ENCODE measurements around the gene GNAZ. TPM values are rescaled to one million over a fixed set of nuclear protein-coding genes. Genes with fewer than 3 reads are reported as not detected.

GNAZ gene
- total RNA-seq, 8 experiments from 2014 or later = 3.5 to 47.0 (median 35.9) TPM

GRCh38 chr22:23121000-23121421 is 50.7 kb downstream of the GNAZ start:
- H3K27ac ChIP-seq = peak overlapping the region; percentile 59 to 65
- in situ Hi-C loops (cut with MboI; ENCODE audit: low pct_unique_long_range_greater_than_20kb in 2 of 9, low sequenced_read_pairs in 9 of 9, unreplicated experiment in 9 of 9) = loop anchor here in 3 of 9 experiments (10.0 kb wide), 1 partner anchor 156 kb away; no protein-coding TSS in a partner anchor
- H3K4me1 ChIP-seq (replicated peaks in 1 of 2) = peaks cover 8 to 19% of the 10 kb centered on the region in 2 donors
- H3K4me3 ChIP-seq = no peak overlapping the region
- peak in 3 of 8 experiments; percentile 42 to 76 (median 63) for ATAC-seq (replicated peaks in 6 of 8)
- 60 to 100% (median 96%) methylated on average over 1 to 4 of the region's 4 CpGs; no CpG with 5 or more reads in 5 of the 10 experiments for WGBS, 10 experiments

DNA sequence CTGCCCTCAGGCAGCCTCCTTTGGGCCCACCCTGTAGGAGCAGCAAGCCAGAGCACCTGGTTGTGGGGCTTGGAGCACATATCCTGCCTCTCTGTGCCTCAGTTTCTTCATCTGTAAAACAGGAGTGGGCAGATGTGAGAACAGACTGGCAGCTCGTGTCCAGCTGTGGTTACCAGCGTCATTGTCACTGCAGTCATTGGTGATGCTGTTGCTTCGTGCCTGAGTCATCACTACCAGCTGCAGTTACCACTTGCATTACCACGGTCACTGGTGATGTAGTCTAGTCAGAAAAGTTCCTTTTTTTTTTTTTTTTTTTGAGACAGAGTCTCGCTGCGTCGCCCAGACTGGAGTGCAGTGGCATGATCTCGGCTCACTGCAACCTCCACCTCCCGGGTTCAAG is 51.1 kb downstream of the GNAZ start:
- ATAC-seq (replicated peaks in 6 of 8) = peak in 1 of 8 experiments; percentile 52
- in situ Hi-C loops (cut with MboI; ENCODE audit: low pct_unique_long_range_greater_than_20kb in 2 of 9, low sequenced_read_pairs in 9 of 9, unreplicated experiment in 9 of 9) = loop anchor here in 3 of 9 experiments (10.0 kb wide), 1 partner anchor 157 kb away; no protein-coding TSS in a partner anchor

GRCh38 chr22:23122216-23122957 is 52.1 kb downstream of the GNAZ start:
- peaks cover 0 to 12% of the 10 kb centered on the region in 2 donors for H3K4me1 ChIP-seq (replicated peaks in 1 of 2)
- no peak for ATAC-seq (replicated peaks in 6 of 8)
- H3K4me3 ChIP-seq = no peak overlapping the region
- H3K27ac ChIP-seq = peak overlapping the region in 1 of 2 donors; percentile 65
- in situ Hi-C loops (cut with MboI; ENCODE audit: low pct_unique_long_range_greater_than_20kb in 2 of 9, low sequenced_read_pairs in 9 of 9, unreplicated experiment in 9 of 9) = loop anchor here in 3 of 9 experiments (10.0 kb wide), 1 partner anchor 158 kb away; no protein-coding TSS in a partner anchor
- 0 to 100% (median 77%) methylated on average over 1 to 7 of the region's 13 CpGs; no CpG with 5 or more reads in 4 of the 10 experiments for WGBS, 10 experiments

More for the DNA sequence above, 51.1 kb downstream of the GNAZ start:
- H3K4me1 ChIP-seq (replicated peaks in 1 of 2) = peaks cover 5 to 15% of the 10 kb centered on the region in 2 donors
- H3K27ac ChIP-seq = peak overlapping the region; percentile 59 to 65
- no peak overlapping the region for H3K4me3 ChIP-seq
- 20 to 100% (median 87%) methylated on average over 1 to 4 of the region's 9 CpGs; no CpG with 5 or more reads in 2 of the 10 experiments for WGBS, 10 experiments

DNA sequence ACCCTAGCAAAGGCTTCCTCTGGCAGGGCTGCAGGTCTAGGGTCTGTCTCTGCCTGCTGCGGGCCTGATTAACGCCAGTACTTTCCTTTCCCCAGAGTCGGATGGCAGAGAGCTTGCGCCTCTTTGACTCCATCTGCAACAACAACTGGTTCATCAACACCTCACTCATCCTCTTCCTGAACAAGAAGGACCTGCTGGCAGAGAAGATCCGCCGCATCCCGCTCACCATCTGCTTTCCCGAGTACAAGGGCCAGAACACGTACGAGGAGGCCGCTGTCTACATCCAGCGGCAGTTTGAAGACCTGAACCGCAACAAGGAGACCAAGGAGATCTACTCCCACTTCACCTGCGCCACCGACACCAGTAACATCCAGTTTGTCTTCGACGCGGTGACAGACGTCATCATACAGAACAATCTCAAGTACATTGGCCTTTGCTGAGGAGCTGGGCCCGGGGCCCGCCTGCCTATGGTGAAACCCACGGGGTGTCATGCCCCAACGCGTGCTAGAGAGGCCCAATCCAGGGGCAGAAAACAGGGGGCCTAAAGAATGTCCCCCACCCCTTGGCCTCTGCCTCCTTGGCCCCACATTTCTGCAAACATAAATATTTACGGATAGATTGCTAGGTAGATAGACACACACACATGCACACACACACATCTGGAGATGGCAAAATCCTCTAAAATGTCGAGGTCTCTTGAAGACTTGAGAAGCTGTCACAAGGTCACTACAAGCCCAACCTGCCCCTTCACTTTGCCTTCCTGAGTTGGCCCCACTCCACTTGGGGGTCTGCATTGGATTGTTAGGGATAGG is 52.9 kb downstream of the GNAZ start:
- 89 to 100% (median 94%) methylated on average over 1 to 13 of the region's 26 CpGs; no CpG with 5 or more reads in 2 of the 10 experiments for WGBS, 10 experiments
- in situ Hi-C loops (cut with MboI; ENCODE audit: low pct_unique_long_range_greater_than_20kb in 2 of 9, low sequenced_read_pairs in 9 of 9, unreplicated experiment in 9 of 9) = loop anchor here in 3 of 9 experiments (10.0 kb wide), 1 partner anchor 158 kb away; no protein-coding TSS in a partner anchor
- no peak overlapping the region for H3K4me3 ChIP-seq
- no peak for ATAC-seq (replicated peaks in 6 of 8)
- peak overlapping the region; percentile 46 to 48 for H3K27ac ChIP-seq
- peaks cover 6 to 14% of the 10 kb centered on the region in 2 donors for H3K4me1 ChIP-seq (replicated peaks in 1 of 2)

GRCh38 chr22:23123804-23124254 is 53.5 kb downstream of the GNAZ start:
- no peak for ATAC-seq (replicated peaks in 6 of 8)
- Histone ChIP-seq H3K4me3 (no peak overlapping the region), H3K4me1 (replicated peaks in 1 of 2) (peaks cover 7 to 15% of the 10 kb centered on the region in 2 donors), H3K27ac (peak overlapping the region; percentile 46 to 48)
- in situ Hi-C loops (cut with MboI; ENCODE audit: low pct_unique_long_range_greater_than_20kb in 2 of 9, low sequenced_read_pairs in 9 of 9, unreplicated experiment in 9 of 9) = loop anchor here in 3 of 9 experiments (10.0 kb wide), 1 partner anchor 159 kb away; no protein-coding TSS in a partner anchor
- WGBS, 10 experiments = 27 to 100% (median 82%) methylated on average over 2 to 9 of the region's 9 CpGs

- peak overlapping the region; percentile 47 to 49 for H3K27ac ChIP-seq
- H3K4me1 ChIP-seq (replicated peaks in 1 of 2) = peaks cover 7 to 15% of the 10 kb centered on the region in 2 donors
- no peak overlapping the region for H3K4me3 ChIP-seq
- whole genome bisulfite sequencing, 10 experiments = 30 to 100% (median 81%) methylated on average over 2 to 10 of the region's 19 CpGs; no CpG with 5 or more reads in 4 of the 10 experiments
- in situ Hi-C loops (cut with MboI; ENCODE audit: low pct_unique_long_range_greater_than_20kb in 2 of 9, low sequenced_read_pairs in 9 of 9, unreplicated experiment in 9 of 9) = loop anchor here in 7 of 9 experiments (5.0 to 25.0 kb wide), 4 partner anchors 160 to 338 kb away; no protein-coding TSS in a partner anchor
- ATAC-seq (replicated peaks in 6 of 8) = no peak
Observed at GRCh38 chr22:23124611-23125511, 54.5 kb downstream of the GNAZ start.

- peaks cover 7 to 19% of the 10 kb centered on the region in 2 donors for H3K4me1 ChIP-seq (replicated peaks in 1 of 2)
- H3K27ac ChIP-seq = peak overlapping the region in 1 of 2 donors; percentile 49
- no peak for ATAC-seq (replicated peaks in 6 of 8)
- 60 to 100% (median 87%) methylated on average over 1 to 12 of the region's 18 CpGs; no CpG with 5 or more reads in 4 of the 10 experiments for WGBS, 10 experiments
- H3K4me3 ChIP-seq = no peak overlapping the region
- in situ Hi-C loops (cut with MboI; ENCODE audit: low pct_unique_long_range_greater_than_20kb in 2 of 9, low sequenced_read_pairs in 9 of 9, unreplicated experiment in 9 of 9) = loop anchor here in 7 of 9 experiments (5.0 to 25.0 kb wide), 4 partner anchors 161 to 338 kb away; no protein-coding TSS in a partner anchor
Observed at GRCh38 chr22:23125512-23126103, 55.3 kb downstream of the GNAZ start.

- Histone ChIP-seq H3K4me1 (replicated peaks in 1 of 2) (peaks cover 7 to 19% of the 10 kb centered on the region in 2 donors), H3K27ac (peak overlapping the region in 1 of 2 donors; percentile 49), H3K4me3 (no peak overlapping the region)
- in situ Hi-C loops (cut with MboI; ENCODE audit: low pct_unique_long_range_greater_than_20kb in 2 of 9, low sequenced_read_pairs in 9 of 9, unreplicated experiment in 9 of 9) = loop anchor here in 7 of 9 experiments (5.0 to 25.0 kb wide), 4 partner anchors 162 to 339 kb away; no protein-coding TSS in a partner anchor
- 37 to 95% (median 80%) methylated on average over 1 to 6 of the region's 14 CpGs; no CpG with 5 or more reads in 3 of the 10 experiments for WGBS, 10 experiments
- no peak for ATAC-seq (replicated peaks in 6 of 8)
Observed at GRCh38 chr22:23126165-23127054, 56.1 kb downstream of the GNAZ start.

DNA sequence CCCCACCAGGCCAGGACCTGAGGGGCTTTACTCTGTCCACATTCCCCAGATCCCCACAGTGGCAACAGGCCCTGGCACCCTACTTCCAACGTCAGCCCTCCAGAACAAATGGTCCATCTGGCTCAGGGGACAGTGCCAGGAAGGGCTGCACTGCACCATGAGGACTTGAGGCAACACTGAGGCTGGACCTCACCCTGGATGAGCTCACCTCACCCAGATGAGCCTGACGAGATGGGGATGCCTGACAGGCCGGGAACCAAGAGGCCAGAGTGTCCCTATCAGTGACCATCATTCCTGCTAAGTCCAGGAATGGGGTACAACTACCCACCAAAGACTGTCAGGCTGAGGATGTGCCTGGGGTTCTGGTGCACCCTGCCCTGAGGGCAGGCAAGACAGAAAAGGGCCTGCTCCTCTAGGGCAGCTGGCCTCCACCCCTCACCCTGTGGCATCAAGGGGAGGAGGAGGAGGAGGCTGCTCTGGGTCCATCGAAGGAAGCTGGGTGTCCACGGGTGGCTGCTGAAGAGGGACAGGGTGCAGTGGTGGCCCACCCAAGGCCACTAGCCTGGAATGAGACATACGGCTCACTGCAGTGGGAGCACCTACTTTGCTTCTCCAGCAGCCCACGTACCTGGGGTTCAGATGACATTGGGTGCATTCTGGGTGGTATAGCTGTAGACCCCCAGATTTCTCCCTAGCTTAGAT is 56.9 kb downstream of the GNAZ start:
- in situ Hi-C loops (cut with MboI; ENCODE audit: low pct_unique_long_range_greater_than_20kb in 2 of 9, low sequenced_read_pairs in 9 of 9, unreplicated experiment in 9 of 9) = loop anchor here in 7 of 9 experiments (5.0 to 25.0 kb wide), 4 partner anchors 162 to 340 kb away; no protein-coding TSS in a partner anchor
- WGBS, 10 experiments = 56 to 100% (median 90%) methylated on average over 1 to 2 of the region's 7 CpGs; no CpG with 5 or more reads in 5 of the 10 experiments
- Histone ChIP-seq H3K4me3 (no peak overlapping the region), H3K27ac (peak overlapping the region; percentile 27 to 35), H3K4me1 (replicated peaks in 1 of 2) (peaks cover 12 to 27% of the 10 kb centered on the region in 2 donors)
- no peak for ATAC-seq (replicated peaks in 6 of 8)

GRCh38 chr22:23127788-23128187 is 57.5 kb downstream of the GNAZ start:
- Histone ChIP-seq H3K4me3 (no peak overlapping the region), H3K4me1 (replicated peaks in 1 of 2) (peaks cover 13 to 29% of the 10 kb centered on the region in 2 donors), H3K27ac (peak overlapping the region; percentile 0 to 12)
- WGBS, 10 experiments = 20 to 80% (median 55%) methylated on average over 1 to 2 of the region's 9 CpGs; no CpG with 5 or more reads in 6 of the 10 experiments
- in situ Hi-C loops (cut with MboI; ENCODE audit: low pct_unique_long_range_greater_than_20kb in 2 of 9, low sequenced_read_pairs in 9 of 9, unreplicated experiment in 9 of 9) = loop anchor here in 7 of 9 experiments (5.0 to 25.0 kb wide), 4 partner anchors 163 to 340 kb away; no protein-coding TSS in a partner anchor
- ATAC-seq (replicated peaks in 6 of 8) = no peak
